Loucy (cell line): ENCODE results near the gene CLCNKB.

Source experiments
- H2AFZ ChIP-seq: fragments of 200-600 bp; sonication (generic); 2 replicates; pipeline ENCODE4 v1.6.0; 2016; ENCODE audit warnings: antibody characterized with exemption, mild to moderate bottlenecking, low read length, moderate library complexity
- H3F3A ChIP-seq: fragments of 200-600 bp; 2 replicates; pipeline ENCODE4 v1.6.0; 2016; ENCODE audit warnings: antibody characterized with exemption, low read depth, mild to moderate bottlenecking
- H3K27me3 ChIP-seq: fragments of 200-600 bp; sonication (generic); 2 replicates; pipeline ENCODE4 v1.6.1; 2014; ENCODE audit warnings: low read length, mild to moderate bottlenecking; ENCODE audit not compliant: insufficient read depth, poor library complexity, severe bottlenecking
- H3K36me3 ChIP-seq: fragments of 200-600 bp; sonication (generic); 2 replicates; pipeline ENCODE4 v1.6.1; 2016; ENCODE audit warnings: low read length; ENCODE audit not compliant: insufficient read depth
- H3K4me1 ChIP-seq: fragments of 200-600 bp; sonication (generic); 2 replicates; pipeline ENCODE4 v1.5.1; 2014; ENCODE audit warnings: low read length, mild to moderate bottlenecking; ENCODE audit not compliant: insufficient read depth, poor library complexity, severe bottlenecking
- H3K4me2 ChIP-seq: fragments of 200-600 bp; sonication (generic); 2 replicates; pipeline ENCODE4 v1.6.0; 2014; ENCODE audit warnings: antibody characterized with exemption, low read length, low read depth, mild to moderate bottlenecking; ENCODE audit not compliant: poor library complexity, severe bottlenecking
- H3K4me3 ChIP-seq: fragments of 200-600 bp; sonication (generic); 2 replicates; pipeline ENCODE4 v1.5.1; 2014; ENCODE audit warnings: low read length, mild to moderate bottlenecking, mixed read lengths; ENCODE audit not compliant: poor library complexity, severe bottlenecking
- H3K79me2 ChIP-seq: fragments of 200-600 bp; sonication (generic); 2 replicates; pipeline ENCODE4 v1.6.1; 2014; ENCODE audit warnings: low read length; ENCODE audit not compliant: insufficient read depth
- H3K9ac ChIP-seq: fragments of 200-600 bp; sonication (generic); 2 replicates; pipeline ENCODE4 v1.6.0; 2014; ENCODE audit warnings: mild to moderate bottlenecking, low read depth, low read length, moderate library complexity; ENCODE audit not compliant: poor library complexity, severe bottlenecking
- H3K9me2 ChIP-seq: fragments of 200-600 bp; sonication (generic); replicated peaks from 2 replicates; pipeline ENCODE4 v1.6.1; 2016; ENCODE audit warnings: low read depth, low read length, mixed read lengths
- H3K9me3 ChIP-seq: fragments of 200-600 bp; sonication (generic); 2 replicates; pipeline ENCODE4 v1.6.1; 2014; ENCODE audit warnings: mild to moderate bottlenecking, antibody characterized with exemption, low read length, low read depth; ENCODE audit not compliant: insufficient read depth
- H4K20me1 ChIP-seq: fragments of 200-600 bp; sonication (generic); 2 replicates; pipeline ENCODE4 v1.6.0; 2014; ENCODE audit warnings: antibody characterized with exemption, low read length, mild to moderate bottlenecking; ENCODE audit not compliant: insufficient read depth, poor library complexity, severe bottlenecking
- EZH2phosphoT487 ChIP-seq: fragments of 200-600 bp; IDR thresholded peaks from 2 replicates; pipeline ENCODE4 v1.6.1; 2018; ENCODE audit warnings: antibody characterized with exemption, mild to moderate bottlenecking, moderate library complexity, borderline replicate concordance
- TF ChIP-seq, protein P1 (sequence below): fragments of 200-600 bp; sonication (generic); conservative IDR thresholded peaks from 2 replicates; pipeline ENCODE4 v1.5.1; 2014; ENCODE audit warnings: mild to moderate bottlenecking, antibody characterized with exemption, low read length

Gene CLCNKB

DNA sequence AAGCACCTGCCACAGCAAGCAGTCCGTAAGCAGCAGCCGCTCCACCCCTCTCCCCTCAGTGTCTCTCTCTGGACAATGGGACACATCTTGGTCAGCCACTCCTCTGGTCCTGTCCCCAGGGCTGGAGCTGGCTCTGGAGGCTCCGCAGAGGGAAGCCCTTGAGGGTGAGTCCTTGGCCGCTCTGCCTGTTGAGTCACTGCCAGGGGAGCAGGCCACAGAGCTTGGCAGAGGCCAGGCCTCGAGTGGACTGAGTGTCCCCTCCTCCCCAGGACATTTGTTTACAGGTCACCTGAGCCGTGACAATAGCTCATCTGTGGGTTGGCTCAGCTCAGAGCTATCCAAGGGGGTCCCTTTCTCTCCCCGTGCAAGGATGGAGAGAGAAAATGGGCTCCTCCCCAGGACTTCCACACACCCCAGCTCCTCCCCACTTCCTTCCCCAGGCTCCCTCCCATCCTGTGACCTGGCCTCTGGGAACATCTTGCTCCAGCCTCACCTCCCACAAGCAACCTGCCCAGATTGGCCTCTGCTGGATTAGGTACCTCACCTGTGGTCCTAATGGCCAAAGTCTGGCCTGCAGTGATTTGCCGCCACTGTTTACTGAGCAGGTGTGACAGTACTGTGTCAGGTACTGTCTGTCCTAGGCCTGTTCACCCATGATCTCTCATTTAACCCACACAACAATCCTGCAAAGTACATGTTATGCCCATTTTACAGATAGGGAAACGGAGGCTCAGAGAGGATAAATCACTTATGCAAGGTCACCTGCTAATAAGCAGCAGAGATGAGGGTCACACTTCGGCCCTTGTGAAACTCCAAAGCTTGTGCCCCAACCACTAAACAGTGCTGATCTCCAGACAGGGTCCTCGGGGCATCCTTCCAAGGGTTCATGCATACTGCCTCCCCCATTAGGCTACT, 25.0 kb downstream of the CLCNKB start:
- Histone ChIP-seq H3F3A (no peaks in the 10 kb centered on the region), H2AFZ (no peak overlapping the region), H3K9me2 (no peaks in the 10 kb centered on the region), H3K27me3 (no peaks in the 10 kb centered on the region), H3K4me3 (no peak overlapping the region), H3K79me2 (no peaks in the 10 kb centered on the region), H4K20me1 (no peaks in the 10 kb centered on the region), H3K4me1 (peaks cover 4% of the 10 kb centered on the region), H3K36me3 (no peaks in the 10 kb centered on the region), H3K9me3 (no peaks in the 10 kb centered on the region), H3K9ac (no peak overlapping the region), H3K4me2 (no peak overlapping the region)
- TF ChIP-seq, protein P1, sequence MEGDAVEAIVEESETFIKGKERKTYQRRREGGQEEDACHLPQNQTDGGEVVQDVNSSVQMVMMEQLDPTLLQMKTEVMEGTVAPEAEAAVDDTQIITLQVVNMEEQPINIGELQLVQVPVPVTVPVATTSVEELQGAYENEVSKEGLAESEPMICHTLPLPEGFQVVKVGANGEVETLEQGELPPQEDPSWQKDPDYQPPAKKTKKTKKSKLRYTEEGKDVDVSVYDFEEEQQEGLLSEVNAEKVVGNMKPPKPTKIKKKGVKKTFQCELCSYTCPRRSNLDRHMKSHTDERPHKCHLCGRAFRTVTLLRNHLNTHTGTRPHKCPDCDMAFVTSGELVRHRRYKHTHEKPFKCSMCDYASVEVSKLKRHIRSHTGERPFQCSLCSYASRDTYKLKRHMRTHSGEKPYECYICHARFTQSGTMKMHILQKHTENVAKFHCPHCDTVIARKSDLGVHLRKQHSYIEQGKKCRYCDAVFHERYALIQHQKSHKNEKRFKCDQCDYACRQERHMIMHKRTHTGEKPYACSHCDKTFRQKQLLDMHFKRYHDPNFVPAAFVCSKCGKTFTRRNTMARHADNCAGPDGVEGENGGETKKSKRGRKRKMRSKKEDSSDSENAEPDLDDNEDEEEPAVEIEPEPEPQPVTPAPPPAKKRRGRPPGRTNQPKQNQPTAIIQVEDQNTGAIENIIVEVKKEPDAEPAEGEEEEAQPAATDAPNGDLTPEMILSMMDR: no peak
- TF ChIP-seq EZH2phosphoT487: no peak

GRCh38 chr1:16070640-16071355, 27.2 kb downstream of the CLCNKB start:
- no peak for TF ChIP-seq EZH2phosphoT487
- no peaks in the 10 kb centered on the region for H3K79me2 ChIP-seq
- H4K20me1 ChIP-seq: no peaks in the 10 kb centered on the region
- H3K36me3 ChIP-seq: no peaks in the 10 kb centered on the region
- H3F3A ChIP-seq: no peaks in the 10 kb centered on the region
- H3K9ac ChIP-seq: no peak overlapping the region
- H3K4me3 ChIP-seq: no peak overlapping the region
- no peaks in the 10 kb centered on the region for H3K9me2 ChIP-seq
- H2AFZ ChIP-seq: no peak overlapping the region
- no peak overlapping the region for H3K4me2 ChIP-seq
- no peaks in the 10 kb centered on the region for H3K9me3 ChIP-seq
- H3K4me1 ChIP-seq: peaks cover 4% of the 10 kb centered on the region
- H3K27me3 ChIP-seq: no peaks in the 10 kb centered on the region

- no peaks in the 10 kb centered on the region for H3K27me3 ChIP-seq
Observed at GRCh38 chr1:16071614-16072013, 28.0 kb downstream of the CLCNKB start.

More at GRCh38 chr1:16071614-16072013, 28.0 kb downstream of the CLCNKB start:
- no peaks in the 10 kb centered on the region for H3K79me2 ChIP-seq
- H3K9ac ChIP-seq: no peak overlapping the region
- H3K9me2 ChIP-seq: no peaks in the 10 kb centered on the region
- no peak for TF ChIP-seq EZH2phosphoT487
- TF ChIP-seq, protein P1: no peak
- H3K36me3 ChIP-seq: no peaks in the 10 kb centered on the region
- H2AFZ ChIP-seq: no peak overlapping the region
- H3K4me3 ChIP-seq: no peak overlapping the region
- no peaks in the 10 kb centered on the region for H3K9me3 ChIP-seq
- H3K4me1 ChIP-seq: peaks cover 4% of the 10 kb centered on the region
- no peaks in the 10 kb centered on the region for H4K20me1 ChIP-seq
- H3F3A ChIP-seq: no peaks in the 10 kb centered on the region
- H3K4me2 ChIP-seq: no peak overlapping the region
